GM10266 (cell line): Measurements from ENCODE around the gene CHTOP.
A peak's percentile ranks its signal among the peaks of the same experiment; 100 is the strongest.

ENCODE experiments used
- DNase-seq: peaks from one replicate; pipeline ENCODE4 v3.0.0; 2012; ENCODE audit errors: extremely low spot score
- TF ChIP-seq, protein P1 (sequence below): IDR thresholded peaks from 2 replicates; pipeline ENCODE4 v1.5.1; 2012; ENCODE audit warnings: mild to moderate bottlenecking, low read depth; ENCODE audit not compliant: control insufficient read depth, insufficient read depth; ENCODE audit errors: missing control alignments

Gene CHTOP

GRCh38 chr1:153652805-153653500, 19.1 kb downstream of the CHTOP start:
- TF ChIP-seq, protein P1, sequence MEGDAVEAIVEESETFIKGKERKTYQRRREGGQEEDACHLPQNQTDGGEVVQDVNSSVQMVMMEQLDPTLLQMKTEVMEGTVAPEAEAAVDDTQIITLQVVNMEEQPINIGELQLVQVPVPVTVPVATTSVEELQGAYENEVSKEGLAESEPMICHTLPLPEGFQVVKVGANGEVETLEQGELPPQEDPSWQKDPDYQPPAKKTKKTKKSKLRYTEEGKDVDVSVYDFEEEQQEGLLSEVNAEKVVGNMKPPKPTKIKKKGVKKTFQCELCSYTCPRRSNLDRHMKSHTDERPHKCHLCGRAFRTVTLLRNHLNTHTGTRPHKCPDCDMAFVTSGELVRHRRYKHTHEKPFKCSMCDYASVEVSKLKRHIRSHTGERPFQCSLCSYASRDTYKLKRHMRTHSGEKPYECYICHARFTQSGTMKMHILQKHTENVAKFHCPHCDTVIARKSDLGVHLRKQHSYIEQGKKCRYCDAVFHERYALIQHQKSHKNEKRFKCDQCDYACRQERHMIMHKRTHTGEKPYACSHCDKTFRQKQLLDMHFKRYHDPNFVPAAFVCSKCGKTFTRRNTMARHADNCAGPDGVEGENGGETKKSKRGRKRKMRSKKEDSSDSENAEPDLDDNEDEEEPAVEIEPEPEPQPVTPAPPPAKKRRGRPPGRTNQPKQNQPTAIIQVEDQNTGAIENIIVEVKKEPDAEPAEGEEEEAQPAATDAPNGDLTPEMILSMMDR, result no peak
- DNase-seq, result no peak

DNA sequence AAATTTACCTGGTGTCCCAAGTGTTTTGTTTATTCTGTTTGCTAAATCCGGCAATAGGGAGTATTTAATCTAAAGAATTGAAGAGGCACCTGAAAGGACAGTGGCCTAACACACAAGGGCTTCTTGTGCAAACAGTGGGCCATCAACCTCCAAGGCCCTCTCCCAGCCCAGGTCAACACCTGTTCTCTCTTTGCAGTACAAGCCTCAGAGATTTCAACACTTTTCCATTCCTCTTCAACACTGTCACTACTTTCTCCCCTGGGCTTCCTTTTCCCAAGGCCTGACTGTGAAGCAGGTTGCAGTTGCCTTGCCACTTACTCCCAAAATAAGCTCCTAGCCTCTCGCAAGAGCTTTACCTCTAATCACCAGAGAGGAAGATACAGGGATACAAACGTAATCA, 21.5 kb downstream of the CHTOP start:
- TF ChIP-seq, protein P1, result no peak
- DNase-seq, result no peak

GRCh38 chr1:153658400-153659174, 24.7 kb downstream of the CHTOP start, which contains the start of gene SNAPIN:
SNAPIN (plus strand) TSS chr1:153658703; CDS start chr1:153658744, 41 bp downstream.
- DNase-seq, result peak; percentile 88
- TF ChIP-seq, protein P1, result no peak

GRCh38 chr1:153659175-153659534, 25.3 kb downstream of the CHTOP start:
- TF ChIP-seq, protein P1, result no peak
- DNase-seq, result no peak

DNA sequence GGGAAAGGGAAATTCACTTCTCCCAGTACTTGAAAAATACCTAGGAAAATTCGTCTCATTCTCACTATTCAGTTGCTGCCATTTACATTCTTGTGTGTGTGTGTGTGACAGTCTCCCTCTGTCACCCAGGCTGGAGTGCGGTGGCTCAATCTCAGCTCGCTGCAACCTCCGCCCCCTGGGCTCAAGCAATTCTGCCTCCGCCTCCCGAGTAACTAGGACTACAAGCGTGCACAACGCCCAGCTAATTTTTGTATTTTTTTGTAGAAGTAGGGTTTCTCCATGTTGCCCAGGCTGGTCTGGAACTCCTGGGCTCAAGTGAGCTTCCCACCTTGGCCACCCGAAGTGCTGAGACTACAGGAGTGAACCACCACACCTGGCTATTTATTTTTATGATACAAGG, 25.8 kb downstream of the CHTOP start:
- TF ChIP-seq, protein P1, result no peak
- no peak for DNase-seq

DNA sequence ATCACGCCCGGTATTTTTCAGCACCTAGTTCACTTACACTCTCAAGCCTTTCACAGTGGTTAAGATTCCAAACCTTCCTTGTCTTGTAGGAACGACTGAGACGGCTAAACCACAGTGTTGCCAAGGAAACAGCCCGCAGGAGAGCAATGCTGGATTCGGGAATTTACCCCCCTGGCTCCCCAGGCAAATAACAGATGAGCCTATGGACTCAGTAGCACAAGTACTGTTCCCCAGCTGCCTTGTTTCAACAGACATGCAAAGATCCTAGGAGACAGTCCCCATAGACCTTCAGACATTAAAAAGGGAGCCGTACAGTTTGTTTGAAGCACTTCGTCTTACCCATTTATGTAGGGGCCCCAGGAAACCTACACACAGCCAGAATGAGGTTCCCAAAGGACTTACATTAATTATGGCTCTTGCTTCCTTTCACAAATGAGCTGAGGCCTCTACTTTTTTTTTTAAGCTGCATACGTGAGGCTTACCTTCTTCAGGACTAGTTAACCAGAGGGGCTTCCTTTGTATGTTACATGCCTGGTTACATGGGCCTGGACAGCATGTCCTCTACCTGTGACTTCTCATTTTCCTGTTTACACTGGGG, 27.3 kb downstream of the CHTOP start:
- TF ChIP-seq, protein P1, result no peak
- DNase-seq, result no peak

DNA sequence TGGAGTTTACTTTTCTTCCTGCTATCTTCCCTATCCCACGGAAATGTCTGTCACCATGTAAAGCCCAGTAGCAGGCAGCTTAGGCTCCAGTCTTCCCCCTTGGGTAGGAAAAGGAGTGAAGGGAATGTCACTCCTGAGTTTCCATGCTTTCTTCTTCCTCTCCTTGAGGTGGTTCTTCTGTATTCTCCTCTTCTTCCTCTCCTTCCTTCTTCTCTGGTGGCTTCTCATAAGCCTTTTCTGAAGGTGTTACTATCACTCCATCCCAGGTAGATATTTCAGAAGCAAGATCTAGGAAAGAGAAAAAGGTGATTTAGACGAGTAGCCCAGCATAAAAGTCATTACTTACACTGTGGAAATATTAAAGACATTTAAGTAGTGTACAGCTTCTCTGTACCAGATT, 28.4 kb downstream of the CHTOP start:
- no peak for DNase-seq

More for the DNA sequence above, 28.4 kb downstream of the CHTOP start:
- TF ChIP-seq, protein P1, result no peak
